Ishikawa (cell line): Measurements from ENCODE around the gene MSH6.

Experiments used
- CEBPB ChIP-seq: IDR thresholded peaks from 2 replicates; pipeline ENCODE4 v1.6.1; 2012
- CREB1 ChIP-seq: IDR thresholded peaks from 2 replicates; pipeline ENCODE4 v1.6.1; 2012; ENCODE audit warnings: low read depth
- EGR1 ChIP-seq: IDR thresholded peaks from 2 replicates; pipeline ENCODE4 v1.6.1; 2012
- EP300 ChIP-seq: IDR thresholded peaks from 2 replicates; pipeline ENCODE4 v1.6.1; 2012; ENCODE audit warnings: borderline replicate concordance
- FOXM1 ChIP-seq: IDR thresholded peaks from 2 replicates; pipeline ENCODE4 v1.6.1; 2012; ENCODE audit warnings: low read depth, borderline replicate concordance
- MAX ChIP-seq: IDR thresholded peaks from 2 replicates; pipeline ENCODE4 v1.6.1; 2012
- NFIC ChIP-seq: IDR thresholded peaks from 2 replicates; pipeline ENCODE4 v1.6.1; 2012
- RAD21 ChIP-seq: IDR thresholded peaks from 2 replicates; pipeline ENCODE4 v1.6.1; 2012; ENCODE audit warnings: low read depth
- REST ChIP-seq: IDR thresholded peaks from 2 replicates; pipeline ENCODE4 v1.6.1; 2012; ENCODE audit warnings: low read depth, mild to moderate bottlenecking
- TAF1 ChIP-seq: IDR thresholded peaks from 2 replicates; pipeline ENCODE4 v1.6.1; 2012; ENCODE audit warnings: low read depth, mild to moderate bottlenecking
- TCF12 ChIP-seq: IDR thresholded peaks from 2 replicates; pipeline ENCODE4 v1.6.1; 2012; ENCODE audit warnings: low read depth
- TEAD4 ChIP-seq: IDR thresholded peaks from 2 replicates; pipeline ENCODE4 v1.6.1; 2012
- USF1 ChIP-seq: IDR thresholded peaks from 2 replicates; pipeline ENCODE4 v1.6.1; 2012
- YY1 ChIP-seq: IDR thresholded peaks from 2 replicates; pipeline ENCODE4 v1.6.1; 2012; ENCODE audit warnings: low read depth
- ZBTB7A ChIP-seq: IDR thresholded peaks from 2 replicates; pipeline ENCODE4 v1.6.1; 2012; ENCODE audit warnings: low read depth

Gene MSH6

GRCh38 chr2:47783486-47784351, 774 bp downstream of the MSH6 start:
- TF ChIP-seq TAF1: no peak
- TF ChIP-seq ZBTB7A: peak; percentile 79; the same call in 1 of the 2 replicates
- TF ChIP-seq FOXM1: no peak
- TF ChIP-seq MAX: peak; percentile 93

GRCh38 chr2:47784352-47784851, 1.5 kb downstream of the MSH6 start:
- TF ChIP-seq EGR1 (no peak), REST (no peak), TCF12 (no peak), NFIC (no peak), TEAD4 (no peak), EP300 (no peak), CREB1 (no peak), YY1 (no peak), RAD21 (no peak), ZBTB7A (no peak), TAF1 (no peak), USF1 (no peak), FOXM1 (no peak), MAX (no peak), CEBPB (no peak)

GRCh38 chr2:47785986-47786385, 3.0 kb downstream of the MSH6 start:
- no peak for TF ChIP-seq MAX
- no peak for TF ChIP-seq TEAD4
- no peak for TF ChIP-seq RAD21
- no peak for TF ChIP-seq CREB1
- no peak for TF ChIP-seq ZBTB7A
- no peak for TF ChIP-seq REST
- no peak for TF ChIP-seq CEBPB
- TF ChIP-seq USF1: no peak
- TF ChIP-seq EGR1: no peak

GRCh38 chr2:47796090-47796697, 13.2 kb downstream of the MSH6 start:
- TF ChIP-seq CEBPB: no peak
- TF ChIP-seq ZBTB7A: no peak
- no peak for TF ChIP-seq RAD21
- no peak for TF ChIP-seq TEAD4
- no peak for TF ChIP-seq MAX
- TF ChIP-seq FOXM1: no peak
- TF ChIP-seq USF1: no peak
- TF ChIP-seq CREB1: no peak
- no peak for TF ChIP-seq TAF1
- TF ChIP-seq NFIC: no peak

GRCh38 chr2:47798631-47799030, 15.7 kb downstream of the MSH6 start:
- TF ChIP-seq TCF12 (no peak), EGR1 (no peak), CREB1 (no peak), MAX (no peak), CEBPB (no peak), TAF1 (no peak)
